HG03558 (cell line): ENCODE measurements around the gene LLCFC1.

Source experiments
- ATAC-seq: cut with Tn5 transposase; IDR thresholded peaks from one replicate; pipeline ENCODE4 v1.9.1; 2021; ENCODE audit warnings: moderate number of reproducible peaks; ENCODE audit not compliant: unreplicated experiment; ENCODE audit errors: extremely low read depth

The LLCFC1 gene

DNA sequence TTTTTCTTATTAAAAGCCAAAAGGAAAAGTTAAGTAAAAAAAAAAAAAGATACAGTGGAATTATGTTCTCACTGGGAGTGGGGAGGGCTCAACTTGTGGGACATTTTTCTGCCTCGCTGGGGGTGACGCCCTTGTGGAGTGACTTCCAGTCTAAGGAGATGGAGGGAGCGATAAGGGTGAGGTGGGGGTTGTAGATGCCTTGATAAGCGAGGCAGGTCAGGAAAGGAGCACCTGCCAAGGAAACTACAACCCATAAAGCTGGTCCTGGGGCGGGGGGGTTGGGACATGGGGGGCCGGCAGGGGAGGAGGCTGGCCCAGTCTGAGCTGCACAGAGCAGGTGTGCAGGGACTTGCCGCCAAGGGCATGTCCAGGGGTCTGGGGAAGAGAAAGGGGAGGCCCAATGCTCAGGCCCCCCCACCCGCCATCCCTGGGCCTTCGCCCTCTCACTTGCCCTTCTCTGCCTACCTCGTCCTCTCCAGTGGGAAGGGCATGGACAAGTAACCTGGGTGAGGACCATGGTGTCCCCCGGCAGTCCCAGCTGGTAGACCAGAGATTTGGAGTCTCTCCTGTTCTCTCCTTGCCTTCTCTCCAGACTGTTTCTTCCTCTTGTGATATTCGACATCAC, 3.2 kb upstream of the LLCFC1 start:
- ATAC-seq = no peak

- ATAC-seq = no peak
These were observed 673 bp upstream of the LLCFC1 start for GRCh38 chr7:142938611-142939010.

DNA sequence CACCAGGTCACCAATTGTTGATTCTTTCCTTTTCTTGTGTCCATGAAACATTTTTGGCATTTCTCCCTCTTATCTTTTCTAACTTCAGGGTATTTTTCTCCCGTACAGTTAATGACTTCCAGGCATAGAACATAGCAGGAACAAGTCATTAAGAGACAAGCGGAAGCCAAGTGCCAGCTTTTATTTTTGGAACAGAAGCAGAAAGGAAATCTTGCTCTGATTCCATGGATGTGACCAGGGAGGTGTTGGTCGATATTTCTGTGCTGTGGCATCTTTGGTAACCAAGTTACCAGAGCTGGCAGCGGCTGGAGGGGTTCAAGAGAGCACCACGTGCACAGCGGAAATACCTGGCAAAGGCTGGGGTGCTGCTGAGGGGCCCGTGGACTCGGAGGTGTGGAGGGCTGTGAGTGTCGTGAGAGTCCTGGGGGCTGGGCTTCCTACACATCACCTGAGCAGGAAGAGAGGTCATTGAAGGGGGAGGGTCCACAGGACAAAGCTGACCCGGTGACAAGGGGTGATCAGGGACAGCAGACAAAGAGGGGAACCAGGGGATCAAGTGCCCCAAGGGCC, 1.8 kb downstream of the LLCFC1 start:
- no peak for ATAC-seq

DNA sequence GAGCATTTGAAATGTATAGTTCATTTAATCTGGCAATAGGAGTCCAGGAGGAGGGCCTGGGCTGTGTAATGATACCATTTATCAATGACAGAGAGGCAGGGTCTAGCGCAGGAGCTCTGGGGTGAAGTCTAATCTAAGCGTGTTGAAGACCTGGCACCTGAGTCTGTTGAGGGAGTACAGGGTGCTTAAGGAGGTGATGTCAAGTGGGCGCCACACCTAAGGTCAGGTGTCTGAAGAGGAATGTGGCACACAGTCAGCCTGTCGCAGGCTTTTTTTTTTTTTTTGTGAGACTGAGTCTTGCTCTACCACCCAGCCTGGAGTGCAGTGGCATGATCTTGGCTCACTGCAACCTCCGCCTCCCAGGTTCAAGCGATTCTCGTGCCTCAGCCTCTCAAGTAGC, 2.3 kb downstream of the LLCFC1 start:
- ATAC-seq = no peak

GRCh38 chr7:142942746-142943145, 3.5 kb downstream of the LLCFC1 start:
- no peak for ATAC-seq

DNA sequence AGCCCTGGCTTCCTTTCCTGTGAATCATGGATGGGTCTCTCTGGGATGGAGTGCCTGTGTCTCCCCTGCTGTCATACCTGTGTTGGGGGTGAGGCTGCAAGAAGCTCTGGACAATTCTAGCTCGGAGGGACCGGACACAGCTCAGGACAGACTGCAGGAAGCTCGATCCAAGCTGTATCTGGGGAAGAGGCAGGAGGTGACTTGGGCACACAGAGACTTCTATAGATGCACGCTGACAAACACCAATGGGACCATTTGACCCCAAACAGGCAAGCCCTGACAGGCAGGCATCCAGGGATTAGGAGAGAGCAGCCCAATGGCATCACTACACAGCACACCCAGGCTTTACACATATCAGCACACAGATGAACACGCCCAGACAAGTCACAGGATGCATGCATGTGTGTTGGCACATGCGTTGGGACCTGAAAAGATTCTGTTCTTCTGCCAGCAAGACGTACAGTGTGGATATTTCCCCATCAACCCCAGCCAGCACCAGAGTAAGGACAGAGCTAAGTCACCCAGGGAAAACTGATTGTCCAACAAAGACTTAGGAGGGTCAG, 4.5 kb downstream of the LLCFC1 start:
- no peak for ATAC-seq

GRCh38 chr7:142945001-142945400, 5.7 kb downstream of the LLCFC1 start:
- no peak for ATAC-seq

- ATAC-seq = no peak
These were observed 9.3 kb downstream of the LLCFC1 start for GRCh38 chr7:142948603-142949002.

DNA sequence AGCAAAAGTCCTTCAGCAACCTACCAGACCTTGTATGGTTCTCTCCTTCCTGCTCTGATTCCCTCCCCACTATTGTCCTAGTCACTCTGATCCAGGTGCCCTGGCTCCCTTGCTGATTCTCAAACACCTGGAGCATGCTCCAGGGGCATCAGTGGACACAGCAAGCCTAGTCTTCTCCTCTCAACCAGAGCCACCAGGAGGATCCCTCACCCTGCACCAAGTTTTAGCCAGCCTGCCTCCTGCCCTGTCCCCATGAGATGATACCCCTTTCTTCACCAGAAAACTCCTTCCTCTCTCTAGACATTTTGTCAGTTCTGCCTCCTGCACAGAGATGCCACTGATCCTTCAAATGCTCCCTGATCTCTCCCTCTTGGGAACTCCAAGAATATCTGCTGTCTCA, 11.0 kb downstream of the LLCFC1 start:
- ATAC-seq = no peak

DNA sequence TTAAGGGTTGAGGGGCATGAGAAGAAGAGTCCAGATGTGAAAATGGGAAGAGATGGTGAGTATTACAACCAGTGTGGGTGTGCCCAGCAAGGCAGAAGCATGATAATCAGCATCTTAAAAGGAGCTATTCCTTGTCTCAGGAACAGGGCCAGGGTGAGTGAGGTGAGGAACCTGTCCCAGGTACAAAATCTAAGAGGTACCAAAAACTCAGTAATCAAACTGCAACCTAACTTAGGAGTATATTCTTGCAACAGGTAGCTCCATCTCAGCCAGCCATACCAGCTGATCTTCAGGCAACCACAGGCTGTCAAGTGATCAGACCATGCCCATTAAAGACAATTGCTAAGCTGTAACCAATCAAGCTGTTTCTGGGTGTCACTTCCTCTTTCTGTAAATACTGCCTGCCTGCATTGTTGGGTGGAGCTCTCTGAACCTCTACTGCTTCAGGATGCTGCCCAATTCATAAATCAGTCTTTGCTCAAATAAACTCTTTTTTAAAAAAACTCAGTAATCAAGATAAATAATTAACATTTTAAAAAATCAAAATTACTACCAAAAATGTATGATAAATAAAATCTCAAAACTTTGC, 15.5 kb downstream of the LLCFC1 start:
- no peak for ATAC-seq

DNA sequence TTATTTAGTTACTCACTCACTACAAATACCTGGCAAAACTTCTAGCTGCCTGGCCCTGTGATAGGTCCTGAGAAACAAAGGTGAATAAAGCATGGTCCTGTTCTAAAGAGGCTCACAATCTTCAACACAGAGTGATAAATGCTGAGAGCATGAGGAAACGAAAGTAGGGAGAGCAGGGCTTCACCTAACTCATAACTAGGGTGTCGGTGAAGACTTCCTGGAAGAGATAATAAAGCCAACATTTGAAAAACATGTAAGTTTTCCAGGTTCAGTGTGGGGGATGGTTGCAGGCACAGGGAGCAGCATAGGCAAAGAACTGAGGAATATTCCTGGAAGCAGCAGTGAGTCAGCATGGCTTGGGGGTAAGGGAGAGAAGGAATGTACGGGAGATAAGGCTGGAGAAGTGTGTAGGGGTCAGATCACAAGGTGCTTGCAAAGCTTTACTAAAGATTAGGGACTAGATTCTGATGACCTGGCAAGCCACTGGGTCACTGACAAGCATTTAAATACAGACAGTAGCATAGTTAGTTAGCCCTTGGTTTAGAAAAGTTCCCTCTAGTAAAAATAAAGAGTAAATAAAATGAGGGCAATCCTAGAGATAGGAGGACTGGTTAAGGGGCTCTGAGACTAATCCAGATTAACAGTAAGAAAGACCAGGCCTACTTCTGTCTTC, 17.8 kb downstream of the LLCFC1 start:
- no peak for ATAC-seq

GRCh38 chr7:142957723-142958122, 18.4 kb downstream of the LLCFC1 start:
- no peak for ATAC-seq

DNA sequence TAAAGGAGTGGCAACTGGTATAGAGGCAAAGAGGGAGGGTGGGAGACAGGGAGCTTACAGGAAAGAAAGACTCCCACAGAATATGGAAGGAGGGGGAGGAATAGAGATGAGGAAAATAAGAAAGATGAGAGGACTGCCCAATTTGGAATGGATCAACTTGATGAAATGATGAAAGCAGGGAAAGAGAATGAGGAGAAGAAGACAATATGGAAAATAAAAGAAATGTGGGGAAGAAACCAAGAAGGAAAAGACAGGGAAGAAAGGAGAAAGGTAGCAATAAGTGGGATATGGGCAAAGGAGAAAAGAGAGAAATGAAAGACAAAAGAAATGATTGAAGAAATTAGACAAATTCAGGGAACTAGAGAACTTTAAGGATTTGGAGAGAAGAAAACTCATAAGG, 19.9 kb downstream of the LLCFC1 start:
- no peak for ATAC-seq

- no peak for ATAC-seq
These were observed 21.8 kb downstream of the LLCFC1 start for GRCh38 chr7:142960955-142961512.

- ATAC-seq = no peak
These were observed 22.3 kb downstream of the LLCFC1 start for GRCh38 chr7:142961595-142961972.

GRCh38 chr7:142961973-142962926, 23.0 kb downstream of the LLCFC1 start, which contains the start of gene KEL:
Gene KEL, minus strand, starts transcription at chr7:142962363. Its CDS starts 157 bp downstream, at chr7:142962206.
- no peak for ATAC-seq

DNA sequence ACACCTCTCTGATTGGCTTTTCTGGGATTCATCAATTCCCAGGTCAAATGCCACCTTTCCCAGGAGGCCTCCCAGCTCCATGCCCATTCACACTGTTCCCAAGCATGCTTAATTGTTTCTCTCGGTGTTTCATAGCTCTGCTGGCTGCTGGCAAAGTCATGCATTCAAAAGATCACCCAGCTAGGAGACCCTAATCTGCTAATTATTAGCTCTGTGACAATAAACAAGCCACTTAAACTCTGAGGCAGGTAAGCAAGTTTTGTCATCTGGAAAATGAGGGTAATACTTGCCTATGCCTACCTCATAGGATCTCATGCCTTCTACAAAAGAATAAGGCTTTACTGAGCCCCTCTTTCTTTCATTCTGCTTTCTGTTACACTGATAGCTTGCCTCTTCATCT, 23.7 kb downstream of the LLCFC1 start:
- no peak for ATAC-seq

GRCh38 chr7:142963993-142964392, 24.7 kb downstream of the LLCFC1 start:
- no peak for ATAC-seq

DNA sequence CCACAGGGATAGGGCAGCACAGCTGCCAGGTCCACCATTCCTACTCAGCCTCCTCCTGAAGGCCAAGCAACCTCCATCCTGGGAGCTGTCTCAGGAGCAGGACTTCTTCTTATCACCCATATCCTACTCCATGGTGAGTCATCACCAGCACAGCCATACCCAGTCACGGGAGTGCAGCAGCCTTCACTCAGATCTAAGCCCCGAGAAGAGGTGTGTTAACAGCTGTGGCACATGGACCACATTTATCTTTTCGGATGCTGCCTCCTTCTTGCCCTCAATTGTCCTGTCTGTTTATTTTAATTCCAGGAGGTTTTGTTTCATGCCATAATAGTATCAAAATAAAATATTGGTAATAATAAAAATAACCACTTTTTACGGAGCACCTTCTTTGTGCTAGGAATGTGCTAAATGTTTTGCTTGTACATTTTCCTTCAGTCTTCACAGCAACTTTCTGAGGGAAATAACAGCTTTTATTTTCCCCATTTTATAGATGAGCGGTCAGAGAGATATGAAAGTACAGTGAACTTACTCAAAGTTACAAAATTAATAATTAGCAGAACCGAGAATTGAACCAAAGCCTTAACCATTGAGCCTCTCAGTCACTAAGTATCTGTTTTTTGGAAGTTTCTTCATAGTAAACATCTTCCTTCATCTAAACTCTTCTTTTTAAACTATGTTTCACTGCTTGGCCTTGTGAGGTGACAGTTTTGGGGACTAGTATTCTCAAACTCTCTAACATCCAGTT, 25.4 kb downstream of the LLCFC1 start:
- no peak for ATAC-seq
